Effector CD8-positive, alpha-beta T cell (primary cell): ENCODE measurements around the gene MT1G.
"Not testable (repeated sequence)": the region's sequence is repeated elsewhere in the genome, so short reads cannot be mapped to it uniquely, and the experiment has no call there.

ENCODE experiments used
- DNase-seq: peaks from one replicate; lab custom pipeline; 2025; lab: John Stamatoyannopoulos, UW

The MT1G gene

GRCh38 chr16:56684926-56685590 lies 17.2 kb upstream of the MT1G start:
- no peak for DNase-seq

DNA sequence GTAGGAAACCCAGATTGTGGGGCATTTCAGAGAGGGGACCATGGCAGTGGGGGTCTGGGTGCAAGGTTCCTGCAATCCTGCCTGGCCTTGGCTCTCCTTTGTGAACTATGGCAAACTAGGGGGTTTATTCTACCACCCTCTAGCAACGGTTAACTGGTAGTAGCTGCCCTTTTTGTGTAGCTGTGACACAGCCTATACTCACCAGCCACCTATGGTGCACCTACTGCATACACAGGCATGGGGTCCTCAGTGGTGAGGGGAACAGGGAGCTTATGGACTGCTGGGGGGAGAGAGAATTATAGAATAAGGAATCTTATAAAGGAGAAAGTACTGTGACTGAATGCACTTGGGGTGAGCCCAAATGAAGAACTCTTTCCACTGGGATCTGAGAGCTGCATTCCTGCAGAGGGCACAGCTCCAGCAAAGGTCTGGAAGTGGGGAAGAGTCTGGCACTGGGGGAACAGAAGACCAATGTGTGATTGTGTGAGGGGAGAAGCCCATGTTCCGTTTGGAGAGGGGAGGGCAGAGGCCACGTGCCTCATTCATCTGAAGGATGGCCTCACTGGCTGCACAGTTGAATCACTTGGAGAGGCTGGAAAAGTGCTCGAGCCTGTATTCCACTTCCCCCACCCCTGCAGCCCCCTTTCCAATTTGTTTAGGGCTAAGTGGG lies 16.5 kb upstream of the MT1G start:
- DNase-seq: no peak

DNA sequence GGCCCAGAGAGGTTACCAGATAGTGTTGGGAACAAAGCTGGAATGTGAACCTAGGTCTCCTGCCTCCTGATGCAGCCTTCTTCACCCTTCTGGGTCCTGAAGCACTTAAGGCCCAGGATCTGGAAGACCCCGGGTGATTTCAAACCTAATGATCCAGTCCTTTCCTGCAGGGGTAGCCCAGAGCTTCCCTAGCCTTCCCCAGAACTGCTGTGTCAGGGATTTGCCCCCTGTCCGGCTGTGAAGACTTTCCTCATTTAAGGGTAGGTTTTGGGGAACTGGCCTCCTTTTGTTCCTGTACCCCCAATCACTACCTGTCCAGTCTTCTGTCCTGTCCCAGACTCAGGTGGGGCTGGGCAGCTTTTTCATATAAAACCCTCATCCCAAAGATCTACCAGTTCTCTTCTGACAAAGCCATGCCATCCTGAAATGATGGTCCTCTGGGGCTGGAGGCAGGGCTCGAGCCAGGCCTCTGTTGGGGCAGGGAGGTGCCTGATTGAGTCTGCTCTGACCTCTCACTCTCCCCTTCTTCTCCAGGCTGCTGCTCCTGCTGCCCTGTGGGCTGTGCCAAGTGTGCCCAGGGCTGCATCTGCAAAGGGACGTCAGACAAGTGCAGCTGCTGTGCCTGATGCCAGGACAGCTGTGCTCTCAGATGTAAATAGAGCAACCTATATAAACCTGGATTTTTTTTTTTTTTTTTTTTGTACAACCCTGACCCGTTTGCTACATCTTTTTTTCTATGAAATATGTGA lies 15.7 kb upstream of the MT1G start:
- DNase-seq: no peak

- no peak for DNase-seq
Observed at GRCh38 chr16:56682703-56683397, 15.0 kb upstream of the MT1G start.

GRCh38 chr16:56681939-56682702 lies 14.3 kb upstream of the MT1G start, which contains the start of gene MT1X:
Gene MT1X (plus strand): TSS chr16:56682470. CDS start chr16:56682541, 71 bp downstream.
- peak; percentile 74 for DNase-seq

- DNase-seq: no peak
Observed at GRCh38 chr16:56679818-56680217, 12.0 kb upstream of the MT1G start.

DNA sequence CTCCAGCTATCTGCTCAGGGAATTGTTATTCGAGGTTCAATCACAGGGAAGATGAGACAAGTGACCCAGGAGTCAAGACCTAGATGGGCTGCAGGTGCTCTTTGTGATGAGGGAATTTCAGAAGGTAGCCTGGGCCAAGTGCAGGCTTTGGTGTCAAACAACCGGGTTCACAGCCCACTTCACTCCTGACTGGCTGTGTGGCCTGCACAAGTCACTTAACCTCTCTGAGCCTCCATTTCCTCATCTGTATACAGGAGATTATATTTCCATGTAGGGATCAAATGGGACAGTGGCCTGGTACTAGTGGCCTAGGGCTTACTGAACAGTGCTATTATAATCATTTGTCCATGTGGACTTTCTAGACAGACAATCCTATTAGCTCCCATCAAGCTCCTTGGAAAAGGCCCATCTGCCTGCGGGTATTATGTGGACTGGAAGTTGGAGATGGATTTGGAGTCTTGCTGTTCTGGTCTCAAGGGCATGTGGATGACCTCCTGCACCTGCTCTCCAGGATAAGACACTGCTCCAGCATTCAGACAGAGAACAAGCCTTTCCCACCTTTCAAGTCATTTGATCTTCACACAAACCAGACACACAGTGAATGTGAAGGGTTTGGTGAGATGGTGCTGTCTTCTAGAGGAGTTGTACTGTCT lies 11.3 kb upstream of the MT1G start:
- DNase-seq: no peak

- no peak for DNase-seq
Observed at GRCh38 chr16:56677474-56677873, 9.6 kb upstream of the MT1G start.

- DNase-seq: peak; percentile 36
Observed at GRCh38 chr16:56675685-56676210, 7.9 kb upstream of the MT1G start.

- DNase-seq: not testable (repeated sequence)
Observed at GRCh38 chr16:56674570-56674969, 6.7 kb upstream of the MT1G start.

GRCh38 chr16:56673921-56674320 lies 6.1 kb upstream of the MT1G start:
- no peak for DNase-seq

- DNase-seq: no peak
Observed at GRCh38 chr16:56672761-56673536, 5.1 kb upstream of the MT1G start.

DNA sequence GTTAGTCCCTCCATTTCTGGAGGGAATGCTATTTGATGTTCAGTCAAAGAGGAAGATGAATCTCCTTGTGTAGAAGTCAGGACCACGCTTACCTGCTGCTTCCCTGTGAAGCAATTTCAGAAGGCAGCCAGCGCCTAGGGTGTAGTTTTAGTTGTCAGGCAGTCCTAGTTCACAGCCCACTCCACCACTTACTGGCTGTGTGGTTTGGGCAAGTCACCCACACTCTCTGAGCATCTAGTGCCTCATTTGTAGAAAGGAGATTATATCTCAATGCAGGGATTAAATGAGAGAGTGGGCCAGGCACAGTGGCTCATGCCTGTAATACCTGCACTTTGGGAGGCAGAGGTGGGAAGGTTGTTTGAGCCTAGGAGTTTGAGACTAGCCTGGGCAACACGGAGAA lies 4.3 kb upstream of the MT1G start:
- DNase-seq: not testable (repeated sequence)

GRCh38 chr16:56671691-56672090 lies 3.8 kb upstream of the MT1G start:
- DNase-seq: not testable (repeated sequence)

GRCh38 chr16:56670620-56670934 lies 2.7 kb upstream of the MT1G start:
- DNase-seq: no peak

- DNase-seq: no peak
Observed at GRCh38 chr16:56669840-56670619, 2.2 kb upstream of the MT1G start.

GRCh38 chr16:56669005-56669839 lies 1.4 kb upstream of the MT1G start, which contains the start of gene MT1H:
Gene MT1H (plus strand): TSS chr16:56669814. CDS start chr16:56669885, 71 bp downstream.
- no peak for DNase-seq
